Subcutaneous adipose tissue (tissue), 4 donors: ENCODE data around the gene KHDC1. TPM values are rescaled to one million over a fixed set of nuclear protein-coding genes. Genes with fewer than 3 reads are reported as not detected.

ENCODE experiments used
- total RNA-seq, 4 donors: library from RNA; depleted of rRNA; stranded (reverse); fragments of >200 nt; gene quantifications; one replicate each; pipeline ENCODE4 v1.1.0, GENCODE V29; 2016
- TF ChIP-seq, protein P1 (sequence below): fragments of 450-650 bp; IDR thresholded peaks from one replicate; pipeline ENCODE4 v1.5.1; 2016; ENCODE audit warnings: low read depth, mild to moderate bottlenecking, control low read depth, antibody characterized with exemption, moderate library complexity

KHDC1 gene
- total RNA-seq, 4 donors from 2014 or later: 0.34 to 1.7 (median 0.77) TPM

GRCh38 chr6:73293331-73293730, 30.3 kb upstream of the KHDC1 start:
- TF ChIP-seq, protein P1, sequence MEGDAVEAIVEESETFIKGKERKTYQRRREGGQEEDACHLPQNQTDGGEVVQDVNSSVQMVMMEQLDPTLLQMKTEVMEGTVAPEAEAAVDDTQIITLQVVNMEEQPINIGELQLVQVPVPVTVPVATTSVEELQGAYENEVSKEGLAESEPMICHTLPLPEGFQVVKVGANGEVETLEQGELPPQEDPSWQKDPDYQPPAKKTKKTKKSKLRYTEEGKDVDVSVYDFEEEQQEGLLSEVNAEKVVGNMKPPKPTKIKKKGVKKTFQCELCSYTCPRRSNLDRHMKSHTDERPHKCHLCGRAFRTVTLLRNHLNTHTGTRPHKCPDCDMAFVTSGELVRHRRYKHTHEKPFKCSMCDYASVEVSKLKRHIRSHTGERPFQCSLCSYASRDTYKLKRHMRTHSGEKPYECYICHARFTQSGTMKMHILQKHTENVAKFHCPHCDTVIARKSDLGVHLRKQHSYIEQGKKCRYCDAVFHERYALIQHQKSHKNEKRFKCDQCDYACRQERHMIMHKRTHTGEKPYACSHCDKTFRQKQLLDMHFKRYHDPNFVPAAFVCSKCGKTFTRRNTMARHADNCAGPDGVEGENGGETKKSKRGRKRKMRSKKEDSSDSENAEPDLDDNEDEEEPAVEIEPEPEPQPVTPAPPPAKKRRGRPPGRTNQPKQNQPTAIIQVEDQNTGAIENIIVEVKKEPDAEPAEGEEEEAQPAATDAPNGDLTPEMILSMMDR: no peak

- TF ChIP-seq, protein P1: no peak
Measured at GRCh38 chr6:73290435-73290834, 27.4 kb upstream of the KHDC1 start.

- TF ChIP-seq, protein P1: no peak
Measured at GRCh38 chr6:73286752-73287151, 23.8 kb upstream of the KHDC1 start.

- TF ChIP-seq, protein P1: no peak
Measured at GRCh38 chr6:73285674-73286283, 22.8 kb upstream of the KHDC1 start.

DNA sequence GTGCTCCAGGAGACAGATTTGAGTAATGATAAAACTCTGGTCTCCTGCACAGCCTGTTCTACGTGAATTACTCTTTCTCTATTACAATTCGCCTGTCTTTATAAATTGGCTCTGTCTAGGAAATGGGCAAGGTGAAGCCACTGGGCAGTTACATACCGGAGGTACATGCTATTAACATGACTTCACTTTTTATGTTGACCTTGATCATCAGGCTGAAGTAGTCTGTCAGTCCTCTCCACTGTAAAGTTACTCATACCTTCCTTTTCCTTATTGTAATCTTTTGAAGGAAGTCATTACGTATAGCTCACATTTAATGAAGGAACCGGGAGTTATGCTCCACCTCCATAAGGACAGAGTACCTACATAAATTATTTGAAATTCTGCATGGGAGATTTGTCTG, 19.9 kb upstream of the KHDC1 start:
- TF ChIP-seq, protein P1: no peak

- TF ChIP-seq, protein P1: no peak
Measured at GRCh38 chr6:73264446-73264845, 1.4 kb upstream of the KHDC1 start.

- TF ChIP-seq, protein P1: no peak
Measured at GRCh38 chr6:73263570-73263909, 544 bp upstream of the KHDC1 start.

GRCh38 chr6:73258721-73259120, 4.3 kb downstream of the KHDC1 start:
- TF ChIP-seq, protein P1: no peak
